NCI-H187 treated with DMSO at 0.1 percent for 48 hours (cell line): ENCODE data around the gene CHADL.
"Not testable (repeated sequence)": the region's sequence is repeated elsewhere in the genome, so short reads cannot be mapped to it uniquely, and the experiment has no call there.

Experiments
- DNase-seq: peaks from one replicate; lab custom pipeline; 2025; lab: John Stamatoyannopoulos, UW

Gene CHADL

GRCh38 chr22:41181349-41182241 lies 59.1 kb downstream of the CHADL start:
- DNase-seq, result no peak

- DNase-seq, result no peak
These were observed 59.8 kb downstream of the CHADL start for GRCh38 chr22:41180926-41181325.

- not testable (repeated sequence) for DNase-seq
These were observed 60.4 kb downstream of the CHADL start for GRCh38 chr22:41180362-41180761.
